ENCODE measurements around the gene BCR.

BCR gene

GRCh38 chr22:23231471-23232093, 51.3 kb downstream of the BCR start:
- DNase-seq (ENCODE audit: low spot score) = no peak

GRCh38 chr22:23232094-23232905, 52.0 kb downstream of the BCR start:
- no peak for DNase-seq (ENCODE audit: low spot score)

GRCh38 chr22:23233084-23233531, 52.8 kb downstream of the BCR start:
- no peak for DNase-seq (ENCODE audit: low spot score)

GRCh38 chr22:23233752-23234408, 53.6 kb downstream of the BCR start:
- no peak for DNase-seq (ENCODE audit: low spot score)

- DNase-seq (ENCODE audit: low spot score) = no peak
Measured at GRCh38 chr22:23234409-23235161, 54.3 kb downstream of the BCR start.

GRCh38 chr22:23235425-23235824, 55.1 kb downstream of the BCR start:
- no peak for DNase-seq (ENCODE audit: low spot score)

GRCh38 chr22:23236026-23236425, 55.7 kb downstream of the BCR start:
- no peak for DNase-seq (ENCODE audit: low spot score)

- DNase-seq (ENCODE audit: low spot score) = no peak
Measured at GRCh38 chr22:23236440-23237184, 56.3 kb downstream of the BCR start.

GRCh38 chr22:23237201-23237798, 57.0 kb downstream of the BCR start:
- DNase-seq (ENCODE audit: low spot score) = no peak

- DNase-seq (ENCODE audit: low spot score) = peak; percentile 33
Measured at GRCh38 chr22:23237841-23238240, 57.5 kb downstream of the BCR start.

- DNase-seq (ENCODE audit: low spot score) = no peak
Measured at GRCh38 chr22:23238707-23239106, 58.4 kb downstream of the BCR start.

- no peak for DNase-seq (ENCODE audit: low spot score)
Measured at GRCh38 chr22:23239429-23239828, 59.1 kb downstream of the BCR start.

GRCh38 chr22:23240639-23241389, 60.5 kb downstream of the BCR start:
- DNase-seq (ENCODE audit: low spot score) = peak; percentile 37

GRCh38 chr22:23241562-23242472, 61.5 kb downstream of the BCR start:
- DNase-seq (ENCODE audit: low spot score) = no peak

- no peak for DNase-seq (ENCODE audit: low spot score)
Measured at GRCh38 chr22:23242473-23243001, 62.2 kb downstream of the BCR start.

GRCh38 chr22:23243006-23243573, 62.8 kb downstream of the BCR start:
- DNase-seq (ENCODE audit: low spot score) = peak; percentile 80

GRCh38 chr22:23243859-23244689, 63.8 kb downstream of the BCR start:
- DNase-seq (ENCODE audit: low spot score) = no peak

- no peak for DNase-seq (ENCODE audit: low spot score)
Measured at GRCh38 chr22:23244690-23245044, 64.4 kb downstream of the BCR start.
